ENCODE results near the gene ASB11. TPM values are rescaled to one million over a fixed set of nuclear protein-coding genes. Genes with fewer than 3 reads are reported as not detected.

ASB11 gene
- total and polyA plus RNA-seq, 2 experiments from 2014 or later, result not detected

GRCh38 chrX:15242899-15243555 lies 72.4 kb downstream of the ASB11 start:
- no peak overlapping the region for H3K4me3 ChIP-seq
- H3K27ac ChIP-seq, result no peak overlapping the region
- no peaks in the 10 kb centered on the region for H3K9me2 ChIP-seq (ENCODE audit: insufficient read depth)
- H3K4me1 ChIP-seq (ENCODE audit: insufficient read depth), result no peaks in the 10 kb centered on the region
- WGBS, 2 experiments (ENCODE audit: low coverage in 1 of 2, low lambda C conversion rate in 2 of 2, missing lambda C conversion rate in 2 of 2), result 10 to 11% methylated on average over 5 of the region's 5 CpGs
- H2AFZ ChIP-seq, result no peak overlapping the region
- H3K79me2 ChIP-seq (ENCODE audit: insufficient read depth), result no peaks in the 10 kb centered on the region
- H3K9me3 ChIP-seq (ENCODE audit: low read depth), result no peaks in the 10 kb centered on the region
- in situ Hi-C loops (cut with MboI), result loop anchor here (25.0 kb wide), 1 partner anchor 1156 kb away; no protein-coding TSS in a partner anchor
- no peaks in the 10 kb centered on the region for H4K20me1 ChIP-seq (ENCODE audit: insufficient read depth)
- H3K4me2 ChIP-seq (ENCODE audit: unreplicated experiment), result no peak overlapping the region
- peak; percentile 67 for DNase-seq
- no peak overlapping the region for H3K9ac ChIP-seq
- no peaks in the 10 kb centered on the region for H3K36me3 ChIP-seq (ENCODE audit: low read depth)
- H3K27me3 ChIP-seq (replicated peaks; ENCODE audit: insufficient read depth), result no peaks in the 10 kb centered on the region
- no peaks in the 10 kb centered on the region for H3F3A ChIP-seq (ENCODE audit: insufficient read depth)
- no peak for TF ChIP-seq EZH2phosphoT487 (IDR thresholded peaks at IDR 0.05; ENCODE audit: insufficient read depth, low read depth)
- TF ChIP-seq EZH2 (IDR thresholded peaks at IDR 0.05; ENCODE audit: insufficient read depth, poor library complexity, severe bottlenecking), result no peak

- Histone ChIP-seq H3K9ac (no peak overlapping the region), H2AFZ (no peak overlapping the region), H4K20me1 (ENCODE audit: insufficient read depth) (no peaks in the 10 kb centered on the region), H3K79me2 (ENCODE audit: insufficient read depth) (no peaks in the 10 kb centered on the region), H3K27me3 (replicated peaks; ENCODE audit: insufficient read depth) (no peaks in the 10 kb centered on the region), H3K4me1 (ENCODE audit: insufficient read depth) (no peaks in the 10 kb centered on the region), H3K9me2 (ENCODE audit: insufficient read depth) (no peaks in the 10 kb centered on the region), H3K36me3 (ENCODE audit: low read depth) (no peaks in the 10 kb centered on the region), H3K4me3 (no peak overlapping the region), H3K9me3 (ENCODE audit: low read depth) (no peaks in the 10 kb centered on the region), H3K4me2 (ENCODE audit: unreplicated experiment) (no peak overlapping the region), H3K27ac (no peak overlapping the region), H3F3A (ENCODE audit: insufficient read depth) (no peaks in the 10 kb centered on the region)
- in situ Hi-C loops (cut with MboI), result loop anchor here (25.0 kb wide), 1 partner anchor 1154 kb away; no protein-coding TSS in a partner anchor
- 35 to 38% methylated on average over 3 of the region's 3 CpGs for WGBS, 2 experiments (ENCODE audit: low coverage in 1 of 2, low lambda C conversion rate in 2 of 2, missing lambda C conversion rate in 2 of 2)
- no peak for TF ChIP-seq EZH2phosphoT487 (IDR thresholded peaks at IDR 0.05; ENCODE audit: insufficient read depth, low read depth)
- TF ChIP-seq EZH2 (IDR thresholded peaks at IDR 0.05; ENCODE audit: insufficient read depth, poor library complexity, severe bottlenecking), result no peak
- DNase-seq, result no peak
Measured at GRCh38 chrX:15241301-15241700, 74.1 kb downstream of the ASB11 start.

GRCh38 chrX:15240414-15240813 lies 75.0 kb downstream of the ASB11 start:
- H3K4me2 ChIP-seq (ENCODE audit: unreplicated experiment), result no peak overlapping the region
- no peak overlapping the region for H3K27ac ChIP-seq
- no peak overlapping the region for H3K4me3 ChIP-seq
- H3K9me2 ChIP-seq (ENCODE audit: insufficient read depth), result no peaks in the 10 kb centered on the region
- H3K79me2 ChIP-seq (ENCODE audit: insufficient read depth), result no peaks in the 10 kb centered on the region
- H3K9ac ChIP-seq, result no peak overlapping the region
- no peaks in the 10 kb centered on the region for H3F3A ChIP-seq (ENCODE audit: insufficient read depth)
- no peak for TF ChIP-seq EZH2phosphoT487 (IDR thresholded peaks at IDR 0.05; ENCODE audit: insufficient read depth, low read depth)
- no peak for TF ChIP-seq EZH2 (IDR thresholded peaks at IDR 0.05; ENCODE audit: insufficient read depth, poor library complexity, severe bottlenecking)
- no peaks in the 10 kb centered on the region for H3K27me3 ChIP-seq (replicated peaks; ENCODE audit: insufficient read depth)
- DNase-seq, result no peak
- no peaks in the 10 kb centered on the region for H3K36me3 ChIP-seq (ENCODE audit: low read depth)
- H4K20me1 ChIP-seq (ENCODE audit: insufficient read depth), result no peaks in the 10 kb centered on the region
- no peaks in the 10 kb centered on the region for H3K4me1 ChIP-seq (ENCODE audit: insufficient read depth)
- H2AFZ ChIP-seq, result no peak overlapping the region
- 58 to 87% methylated on average over 2 to 5 of the region's 5 CpGs for WGBS, 2 experiments (ENCODE audit: low coverage in 1 of 2, low lambda C conversion rate in 2 of 2, missing lambda C conversion rate in 2 of 2)
- in situ Hi-C loops (cut with MboI), result loop anchor here (25.0 kb wide), 1 partner anchor 1153 kb away; no protein-coding TSS in a partner anchor
- no peaks in the 10 kb centered on the region for H3K9me3 ChIP-seq (ENCODE audit: low read depth)

- Histone ChIP-seq H2AFZ (no peak overlapping the region), H3K79me2 (ENCODE audit: insufficient read depth) (no peaks in the 10 kb centered on the region), H3F3A (ENCODE audit: insufficient read depth) (no peaks in the 10 kb centered on the region), H3K27ac (no peak overlapping the region), H4K20me1 (ENCODE audit: insufficient read depth) (no peaks in the 10 kb centered on the region), H3K4me3 (no peak overlapping the region), H3K36me3 (ENCODE audit: low read depth) (no peaks in the 10 kb centered on the region), H3K4me1 (ENCODE audit: insufficient read depth) (no peaks in the 10 kb centered on the region), H3K4me2 (ENCODE audit: unreplicated experiment) (no peak overlapping the region), H3K9me3 (ENCODE audit: low read depth) (no peaks in the 10 kb centered on the region), H3K9me2 (ENCODE audit: insufficient read depth) (no peaks in the 10 kb centered on the region), H3K9ac (no peak overlapping the region), H3K27me3 (replicated peaks; ENCODE audit: insufficient read depth) (no peaks in the 10 kb centered on the region)
- in situ Hi-C loops (cut with MboI), result loop anchor here (25.0 kb wide), 1 partner anchor 1149 kb away; no protein-coding TSS in a partner anchor
- TF ChIP-seq EZH2phosphoT487 (IDR thresholded peaks at IDR 0.05; ENCODE audit: insufficient read depth, low read depth), result no peak
- TF ChIP-seq EZH2 (IDR thresholded peaks at IDR 0.05; ENCODE audit: insufficient read depth, poor library complexity, severe bottlenecking), result no peak
- no peak for DNase-seq
- WGBS, 2 experiments (ENCODE audit: low coverage in 1 of 2, low lambda C conversion rate in 2 of 2, missing lambda C conversion rate in 2 of 2), result 86 to 96% methylated on average over 3 of the region's 3 CpGs
Measured at GRCh38 chrX:15236146-15236545, 79.3 kb downstream of the ASB11 start.

Measured in GM23248 (cell line).